ENCODE results near the gene SPECC1.
A peak's percentile ranks its signal among the peaks of the same experiment; 100 is the strongest.
"Not testable (repeated sequence)": the region's sequence is repeated elsewhere in the genome, so short reads cannot be mapped to it uniquely, and the experiment has no call there.

SPECC1 gene

GRCh38 chr17:20010936-20011335, 1.8 kb downstream of the SPECC1 start:
- no peak for DNase-seq (ENCODE audit: low read depth)

GRCh38 chr17:20012017-20012536, 2.9 kb downstream of the SPECC1 start:
- DNase-seq (ENCODE audit: low read depth) = no peak

- DNase-seq (ENCODE audit: low read depth) = not testable (repeated sequence)
These were observed 7.4 kb downstream of the SPECC1 start for GRCh38 chr17:20016475-20016992.

GRCh38 chr17:20022701-20023100, 13.5 kb downstream of the SPECC1 start:
- no peak for DNase-seq (ENCODE audit: low read depth)

- no peak for DNase-seq (ENCODE audit: low read depth)
These were observed 17.8 kb downstream of the SPECC1 start for GRCh38 chr17:20026960-20027359.

GRCh38 chr17:20028443-20028842, 19.3 kb downstream of the SPECC1 start:
- peak; percentile 71 for DNase-seq (ENCODE audit: low read depth)

- no peak for DNase-seq (ENCODE audit: low read depth)
These were observed 23.5 kb downstream of the SPECC1 start for GRCh38 chr17:20032636-20033035.

GRCh38 chr17:20033415-20033814, 24.3 kb downstream of the SPECC1 start:
- no peak for DNase-seq (ENCODE audit: low read depth)

GRCh38 chr17:20035501-20035900, 26.3 kb downstream of the SPECC1 start:
- DNase-seq (ENCODE audit: low read depth) = no peak

GRCh38 chr17:20037286-20037685, 28.1 kb downstream of the SPECC1 start:
- DNase-seq (ENCODE audit: low read depth) = not testable (repeated sequence)

- DNase-seq (ENCODE audit: low read depth) = no peak
These were observed 29.9 kb downstream of the SPECC1 start for GRCh38 chr17:20039037-20039436.

GRCh38 chr17:20040216-20040615, 31.1 kb downstream of the SPECC1 start:
- no peak for DNase-seq (ENCODE audit: low read depth)

GRCh38 chr17:20043021-20043420, 33.9 kb downstream of the SPECC1 start:
- no peak for DNase-seq (ENCODE audit: low read depth)

- no peak for DNase-seq (ENCODE audit: low read depth)
These were observed 36.3 kb downstream of the SPECC1 start for GRCh38 chr17:20045476-20045875.

GRCh38 chr17:20046629-20047028, 37.5 kb downstream of the SPECC1 start:
- no peak for DNase-seq (ENCODE audit: low read depth)

- no peak for DNase-seq (ENCODE audit: low read depth)
These were observed 42.5 kb downstream of the SPECC1 start for GRCh38 chr17:20051624-20052023.

GRCh38 chr17:20053361-20053964, 44.3 kb downstream of the SPECC1 start:
- DNase-seq (ENCODE audit: low read depth) = no peak

- DNase-seq (ENCODE audit: low read depth) = no peak
These were observed 50.6 kb downstream of the SPECC1 start for GRCh38 chr17:20059728-20060188.

- DNase-seq (ENCODE audit: low read depth) = peak; percentile 92
These were observed 54.8 kb downstream of the SPECC1 start for GRCh38 chr17:20063665-20064648.

- DNase-seq (ENCODE audit: low read depth) = peak; percentile 65
These were observed 57.1 kb downstream of the SPECC1 start for GRCh38 chr17:20066253-20066652.

- no peak for DNase-seq (ENCODE audit: low read depth)
These were observed 58.6 kb downstream of the SPECC1 start for GRCh38 chr17:20067711-20068110.

GRCh38 chr17:20068445-20068844, 59.3 kb downstream of the SPECC1 start:
- no peak for DNase-seq (ENCODE audit: low read depth)

Measured in stromal cell of bone marrow (primary cell).